GM12872 (cell line): Measurements from ENCODE around the gene PAK5.

Experiments
- TF ChIP-seq, protein P1 (sequence below): IDR thresholded peaks from 3 replicates; pipeline ENCODE4 v1.5.1; 2011; ENCODE audit warnings: low read depth, mild to moderate bottlenecking, low read length, moderate library complexity; ENCODE audit not compliant: insufficient read depth

Gene PAK5

DNA sequence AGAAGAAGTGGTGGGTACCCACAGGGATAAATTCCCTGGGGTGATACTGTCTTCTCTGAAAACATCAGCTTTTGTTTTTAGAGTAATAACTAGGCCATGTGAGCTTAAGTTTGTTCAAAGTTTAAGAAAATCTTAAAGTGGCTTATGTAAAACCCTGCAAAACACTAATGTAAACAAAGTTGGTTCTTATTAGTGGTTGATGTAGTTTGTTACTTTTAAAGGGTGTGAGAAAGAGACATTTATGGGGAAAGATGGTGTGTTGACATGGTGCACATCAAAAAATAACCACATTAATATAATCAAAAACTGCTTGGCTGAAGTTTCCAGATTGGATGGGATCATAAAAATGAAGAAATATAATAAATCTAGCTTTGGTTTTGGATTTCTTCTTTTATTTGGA is 204.5 kb downstream of the PAK5 start:
- TF ChIP-seq, protein P1, sequence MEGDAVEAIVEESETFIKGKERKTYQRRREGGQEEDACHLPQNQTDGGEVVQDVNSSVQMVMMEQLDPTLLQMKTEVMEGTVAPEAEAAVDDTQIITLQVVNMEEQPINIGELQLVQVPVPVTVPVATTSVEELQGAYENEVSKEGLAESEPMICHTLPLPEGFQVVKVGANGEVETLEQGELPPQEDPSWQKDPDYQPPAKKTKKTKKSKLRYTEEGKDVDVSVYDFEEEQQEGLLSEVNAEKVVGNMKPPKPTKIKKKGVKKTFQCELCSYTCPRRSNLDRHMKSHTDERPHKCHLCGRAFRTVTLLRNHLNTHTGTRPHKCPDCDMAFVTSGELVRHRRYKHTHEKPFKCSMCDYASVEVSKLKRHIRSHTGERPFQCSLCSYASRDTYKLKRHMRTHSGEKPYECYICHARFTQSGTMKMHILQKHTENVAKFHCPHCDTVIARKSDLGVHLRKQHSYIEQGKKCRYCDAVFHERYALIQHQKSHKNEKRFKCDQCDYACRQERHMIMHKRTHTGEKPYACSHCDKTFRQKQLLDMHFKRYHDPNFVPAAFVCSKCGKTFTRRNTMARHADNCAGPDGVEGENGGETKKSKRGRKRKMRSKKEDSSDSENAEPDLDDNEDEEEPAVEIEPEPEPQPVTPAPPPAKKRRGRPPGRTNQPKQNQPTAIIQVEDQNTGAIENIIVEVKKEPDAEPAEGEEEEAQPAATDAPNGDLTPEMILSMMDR: no peak

GRCh38 chr20:9632991-9633390 is 205.9 kb downstream of the PAK5 start:
- TF ChIP-seq, protein P1: no peak

- TF ChIP-seq, protein P1: no peak
Observed at GRCh38 chr20:9632265-9632664, 206.6 kb downstream of the PAK5 start.

- TF ChIP-seq, protein P1: no peak
Observed at GRCh38 chr20:9630554-9630953, 208.3 kb downstream of the PAK5 start.

GRCh38 chr20:9629831-9630230 is 209.0 kb downstream of the PAK5 start:
- TF ChIP-seq, protein P1: no peak

GRCh38 chr20:9628589-9628988 is 210.3 kb downstream of the PAK5 start:
- TF ChIP-seq, protein P1: no peak

DNA sequence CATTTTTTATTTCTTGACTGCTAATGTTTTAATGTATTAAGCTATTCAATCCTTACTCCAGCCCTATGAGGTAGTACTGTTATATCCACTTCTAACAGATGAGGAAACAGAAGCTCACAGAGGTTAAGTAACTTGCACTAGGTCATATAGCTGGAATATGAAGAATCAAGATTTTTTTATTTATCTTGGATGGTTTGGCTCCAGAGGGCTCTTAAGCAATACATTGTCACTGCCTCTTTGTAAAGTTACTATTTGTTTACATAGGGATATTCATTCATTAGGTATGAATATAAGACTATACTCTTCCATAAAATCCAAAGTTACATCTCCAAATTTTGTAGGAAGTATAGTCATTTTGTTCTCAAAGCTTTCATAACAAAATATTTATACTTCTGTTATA is 210.7 kb downstream of the PAK5 start:
- TF ChIP-seq, protein P1: no peak

DNA sequence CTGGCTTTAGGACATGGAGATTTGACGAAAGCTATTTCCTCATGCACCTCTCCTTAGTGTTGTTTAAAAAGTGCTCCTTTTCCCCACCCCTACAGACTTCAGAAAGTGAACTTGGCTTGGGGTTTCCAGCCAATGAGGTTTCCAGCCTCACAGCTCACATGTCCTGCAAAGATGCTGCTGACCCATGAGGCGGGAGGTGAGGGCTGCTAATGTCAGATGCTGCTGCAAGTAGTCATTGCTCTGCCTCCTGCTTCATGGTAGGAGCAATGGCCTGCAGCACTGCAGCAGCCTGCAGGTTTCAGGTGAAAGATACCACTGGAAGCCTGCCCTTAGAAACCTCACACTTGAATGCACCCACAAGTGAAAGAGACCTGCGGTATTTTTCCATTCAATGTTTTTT is 211.7 kb downstream of the PAK5 start:
- TF ChIP-seq, protein P1: no peak
